Measurements from ENCODE around the gene RBM41.
A peak's percentile ranks its signal among the peaks of the same experiment; 100 is the strongest.
"Not testable (repeated sequence)": the region's sequence is repeated elsewhere in the genome, so short reads cannot be mapped to it uniquely, and the experiment has no call there.

Gene RBM41

DNA sequence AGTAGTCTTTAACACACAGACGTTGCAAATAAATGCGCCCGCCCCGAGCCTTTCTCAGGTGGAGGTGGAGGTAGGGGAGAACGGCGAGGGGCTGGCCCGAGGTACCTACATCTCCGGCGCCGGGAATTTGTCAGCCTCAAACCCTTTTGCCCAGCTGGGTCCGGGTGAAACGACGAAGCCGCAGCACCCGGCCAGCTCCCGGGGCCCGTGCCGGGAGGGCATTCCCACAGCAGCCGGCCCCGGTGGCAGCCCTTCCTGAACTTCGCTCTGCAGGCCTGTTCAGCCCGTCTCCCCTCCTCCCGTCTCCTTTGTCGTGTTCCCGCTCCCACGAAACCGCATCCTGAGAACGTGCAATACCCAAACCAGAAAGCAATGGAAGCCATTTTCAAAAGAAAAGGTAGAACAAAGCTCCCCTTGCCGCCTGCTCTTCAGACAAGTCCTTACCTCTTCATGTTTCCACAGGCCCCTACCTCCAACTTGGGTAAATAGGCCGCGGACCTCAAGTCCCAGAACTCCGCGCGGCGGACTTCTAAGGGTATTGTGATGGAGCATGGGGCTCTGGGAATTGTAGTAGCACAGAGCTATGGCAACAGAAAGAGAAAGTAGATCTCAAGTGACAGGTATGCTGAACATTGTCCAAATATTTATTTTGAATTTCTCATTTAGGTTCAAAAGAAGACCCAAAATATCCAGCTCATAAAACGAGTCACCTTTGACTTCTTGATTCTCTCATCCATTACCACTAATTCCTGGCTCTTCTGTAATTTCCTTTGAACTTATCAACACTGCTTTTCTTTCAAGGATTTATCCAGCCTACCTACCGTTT lies at the start of gene RBM41:
Gene RBM41 (minus strand): TSS at position 501 of the 826 bp plus-strand sequence. CDS start 49 bp downstream, at position 452.
- peak; percentile 84 for DNase-seq

DNA sequence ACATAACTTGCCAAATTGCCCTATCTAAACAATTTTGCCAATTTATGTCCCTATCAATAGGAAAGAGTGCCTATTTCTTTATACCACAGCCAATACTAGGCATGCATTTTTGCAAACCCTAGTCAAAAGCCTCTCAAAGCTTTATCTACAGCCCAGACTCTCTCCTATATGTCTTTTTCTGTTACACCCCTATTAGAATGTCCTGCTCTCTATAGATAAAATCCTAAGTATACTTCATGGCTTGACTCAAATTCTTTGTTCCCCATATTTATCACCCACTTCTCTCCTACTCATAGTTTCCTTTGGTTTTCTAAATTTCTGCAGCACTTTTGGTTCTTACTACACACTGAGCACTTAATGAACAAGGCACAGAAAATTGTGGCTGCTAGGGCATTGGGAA lies 49.6 kb upstream of the RBM41 start:
- DNase-seq = no peak

- DNase-seq = no peak
Observed at GRCh38 chrX:107167163-107167921, 48.7 kb upstream of the RBM41 start.

DNA sequence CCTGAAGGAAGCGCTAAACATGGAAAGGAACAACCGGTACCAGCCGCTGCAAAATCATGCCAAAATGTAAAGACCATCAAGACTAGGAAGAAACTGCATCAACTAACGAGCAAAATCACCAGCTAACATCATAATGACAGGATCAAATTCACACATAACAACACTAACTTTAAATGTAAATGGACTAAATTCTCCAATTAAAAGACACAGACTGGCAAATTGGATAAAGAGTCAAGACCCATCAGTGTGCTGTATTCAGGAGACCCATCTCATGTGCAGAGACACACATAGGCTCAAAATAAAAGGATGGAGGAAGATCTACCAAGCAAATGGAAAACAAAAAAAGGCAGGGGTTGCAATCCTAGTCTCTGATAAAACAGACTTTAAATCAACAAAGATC lies 39.0 kb upstream of the RBM41 start:
- DNase-seq = not testable (repeated sequence)

GRCh38 chrX:107155621-107156430 lies 37.2 kb upstream of the RBM41 start:
- DNase-seq = not testable (repeated sequence)

- no peak for DNase-seq
Observed at GRCh38 chrX:107154787-107155620, 36.4 kb upstream of the RBM41 start.

DNA sequence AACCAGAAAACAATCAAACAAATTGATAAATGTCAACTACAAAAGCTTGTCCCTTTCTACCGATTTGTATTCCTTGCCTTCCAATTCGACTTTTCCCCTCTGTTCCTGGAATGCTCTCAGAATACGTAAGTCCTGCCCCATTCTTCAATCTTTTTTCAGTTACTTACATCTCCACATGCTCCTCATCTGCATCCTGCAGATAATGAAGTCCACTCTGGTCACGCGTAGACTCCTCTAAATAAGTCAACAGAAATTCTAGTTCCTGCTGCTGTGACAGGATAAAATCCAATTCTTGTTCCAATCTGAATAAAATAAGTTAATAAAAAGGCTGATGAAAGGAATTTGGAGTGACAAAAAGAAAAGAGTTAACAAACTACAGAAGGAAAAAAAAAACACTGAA lies 34.4 kb upstream of the RBM41 start:
- no peak for DNase-seq

GRCh38 chrX:107146670-107147069 lies 28.0 kb upstream of the RBM41 start:
- DNase-seq = no peak

DNA sequence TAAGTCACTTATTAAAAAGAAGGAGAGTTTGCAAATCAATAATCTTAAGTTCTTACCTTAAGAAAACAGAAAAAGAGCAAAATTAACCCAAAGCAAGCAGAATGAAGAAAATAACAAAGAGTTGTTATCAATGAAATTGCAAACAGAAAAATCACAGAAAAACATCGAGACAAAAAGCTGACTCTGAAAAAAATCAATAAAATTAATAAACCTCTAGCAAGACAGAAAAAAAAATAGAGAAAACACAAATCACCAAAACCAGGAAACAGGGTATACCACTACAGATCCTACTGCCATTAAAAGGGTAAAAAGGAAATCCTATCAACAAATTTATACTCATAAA lies 17.3 kb upstream of the RBM41 start:
- DNase-seq = no peak

DNA sequence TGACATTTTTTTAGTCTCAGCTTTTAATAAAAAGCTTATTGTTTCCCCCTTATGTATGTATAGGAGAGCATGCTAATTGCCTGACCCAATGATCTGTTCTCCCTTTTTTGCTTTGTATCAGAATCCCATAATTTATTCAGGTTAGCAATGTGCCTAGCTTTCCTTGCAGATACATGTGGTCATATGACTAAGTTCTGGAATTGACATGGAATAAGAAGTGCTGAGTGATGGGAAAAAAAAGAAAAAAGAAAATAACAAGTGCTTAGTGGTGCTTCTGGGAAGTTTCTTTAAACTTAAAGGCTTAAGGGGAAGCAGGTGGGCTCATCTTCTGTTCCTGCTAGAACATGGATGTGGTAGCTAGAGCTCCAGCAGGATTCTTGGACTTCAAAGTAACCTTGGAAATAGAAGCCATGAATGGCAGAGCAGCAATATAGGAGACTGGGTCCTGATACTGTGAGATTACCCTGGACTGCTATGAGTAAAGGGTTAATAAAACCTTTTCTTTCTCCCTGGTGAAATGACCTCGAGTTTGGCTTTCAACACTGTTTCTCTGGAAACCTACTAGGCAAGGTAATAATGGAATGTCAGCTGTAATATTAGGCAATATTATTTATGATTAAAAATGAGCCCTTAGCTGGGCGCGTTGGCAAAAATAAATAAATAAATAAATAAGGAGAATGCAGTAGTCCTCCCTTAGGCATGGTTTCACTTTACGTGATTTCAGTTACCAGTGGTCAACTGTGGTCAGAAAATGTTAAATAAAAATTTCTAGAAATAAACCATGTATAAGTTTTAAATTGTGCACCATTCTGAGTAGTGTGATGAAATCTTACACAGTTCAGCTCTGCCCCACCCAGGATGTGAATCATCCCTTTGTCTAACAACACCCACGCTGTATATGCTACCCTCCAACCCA lies 16.7 kb upstream of the RBM41 start:
- no peak for DNase-seq

- DNase-seq = no peak
Observed at GRCh38 chrX:107123750-107124149, 5.1 kb upstream of the RBM41 start.

GRCh38 chrX:107119283-107119682 lies 661 bp upstream of the RBM41 start:
- DNase-seq = no peak

DNA sequence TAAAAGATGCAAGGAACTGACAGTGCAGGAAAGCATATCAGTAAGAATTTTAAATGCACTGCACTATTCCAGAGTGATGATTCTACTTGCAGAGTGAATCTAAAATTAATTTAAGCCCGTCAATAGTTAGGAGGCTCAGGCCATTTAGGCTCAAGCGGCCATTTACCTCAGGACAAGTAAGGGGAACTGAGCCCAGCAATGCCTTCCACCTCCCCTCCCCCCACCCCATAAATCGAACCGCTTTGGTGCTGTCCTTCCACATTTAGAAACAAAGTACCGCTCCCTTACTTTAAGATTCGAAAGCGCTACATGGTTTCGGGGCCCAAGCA lies 665 bp downstream of the RBM41 start:
- no peak for DNase-seq

DNA sequence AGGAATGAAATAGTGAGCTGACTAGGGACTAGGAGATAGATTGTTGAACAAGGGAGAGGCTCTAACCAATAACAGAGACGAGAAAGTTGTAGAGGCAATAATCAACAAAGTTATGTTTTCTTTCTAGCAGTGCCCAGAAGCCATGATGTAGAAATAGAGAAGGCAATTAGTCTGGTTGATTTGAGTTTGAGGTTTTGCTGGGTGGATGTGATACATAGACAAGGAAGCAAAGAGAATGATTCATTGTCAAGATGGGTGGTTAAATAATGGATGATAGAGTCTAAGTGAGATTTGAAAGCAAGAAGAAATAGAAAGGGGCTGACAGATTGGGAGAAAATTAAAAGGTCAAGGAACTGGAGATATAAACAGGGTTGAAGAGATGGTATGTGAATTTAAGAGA lies 11.2 kb downstream of the RBM41 start:
- DNase-seq = no peak

DNA sequence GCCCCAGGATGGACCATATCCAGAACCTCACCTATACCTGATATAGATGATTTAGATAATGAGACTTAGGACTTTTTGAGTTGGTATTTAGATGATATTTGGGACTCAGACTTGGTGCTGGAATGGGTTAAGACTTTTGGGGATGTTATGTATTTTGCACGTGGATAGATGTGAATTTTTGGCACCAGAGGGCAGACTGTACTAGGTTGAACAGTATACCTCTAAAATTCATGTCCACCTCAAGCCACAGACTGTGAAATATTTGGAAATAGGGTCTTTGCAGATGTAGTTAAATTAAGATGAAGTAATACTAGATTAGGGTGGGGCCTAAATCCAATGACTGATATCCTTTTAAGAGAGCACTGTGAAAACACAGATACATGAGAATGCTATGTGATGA lies 15.6 kb downstream of the RBM41 start:
- DNase-seq = no peak

DNA sequence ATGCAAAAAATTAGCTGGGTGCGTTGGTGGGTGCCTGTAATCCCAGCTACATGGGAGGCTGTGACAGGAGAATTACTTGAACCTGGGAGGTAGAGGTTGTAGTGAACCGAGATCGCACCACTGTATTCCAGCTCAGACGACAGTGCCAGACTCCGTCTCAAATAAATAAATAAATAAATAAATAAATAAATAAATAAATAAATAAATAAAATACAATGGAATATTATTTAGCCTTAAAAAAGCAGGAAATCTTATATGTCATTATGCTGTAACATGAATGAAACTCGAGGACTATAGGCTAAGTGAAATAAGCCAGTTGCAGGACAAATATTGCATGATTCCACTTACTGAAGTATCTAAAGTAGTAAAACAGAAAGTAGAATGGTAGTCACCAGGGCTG lies 42.5 kb downstream of the RBM41 start:
- DNase-seq = no peak

GRCh38 chrX:107057731-107058130 lies 60.9 kb downstream of the RBM41 start:
- DNase-seq = not testable (repeated sequence)

DNA sequence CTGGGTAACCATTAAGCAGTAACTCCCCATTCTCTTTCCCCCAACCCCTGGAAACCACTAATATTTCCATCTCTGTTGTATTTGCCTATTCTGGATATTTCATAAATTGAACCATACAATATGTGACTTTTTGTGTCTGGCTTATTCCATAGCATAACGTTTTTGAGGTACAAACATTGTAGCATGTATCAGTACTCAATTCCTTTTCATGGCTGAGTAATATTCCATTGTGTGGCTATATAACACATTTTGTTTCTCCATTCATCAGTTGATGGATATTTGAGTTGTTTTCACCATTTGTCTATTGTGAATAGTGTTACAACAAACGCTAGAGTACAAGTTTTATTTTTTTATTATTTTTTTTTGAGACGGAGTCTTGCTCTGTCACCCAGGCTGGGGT lies 63.6 kb downstream of the RBM41 start:
- no peak for DNase-seq

DNA sequence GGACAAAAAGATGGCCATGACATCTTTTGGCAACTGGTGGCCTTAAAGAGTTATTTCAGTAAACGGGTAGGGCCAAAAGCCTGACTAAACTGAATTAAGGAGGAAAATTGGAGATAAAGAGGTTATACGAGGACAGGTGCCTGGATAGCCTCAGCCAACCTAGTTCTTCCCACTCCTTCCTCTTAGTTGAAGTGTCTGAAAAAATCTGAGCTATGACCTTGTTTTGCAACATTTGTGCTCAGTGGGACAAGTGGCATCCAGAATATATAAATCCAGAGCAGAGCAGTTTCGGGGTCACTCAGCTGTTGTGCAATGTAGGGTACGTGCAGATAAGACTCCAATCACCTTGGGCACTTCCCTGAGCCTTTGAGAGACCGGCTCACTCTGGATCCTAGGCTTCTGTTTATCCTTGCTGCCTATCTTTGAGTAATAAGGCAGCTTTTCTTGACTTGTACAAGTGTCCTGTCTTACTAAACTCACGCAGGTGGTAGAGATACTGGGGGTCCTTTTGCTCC lies 68.4 kb downstream of the RBM41 start:
- DNase-seq = no peak

GRCh38 chrX:107047622-107048021 lies 71.0 kb downstream of the RBM41 start:
- no peak for DNase-seq

DNA sequence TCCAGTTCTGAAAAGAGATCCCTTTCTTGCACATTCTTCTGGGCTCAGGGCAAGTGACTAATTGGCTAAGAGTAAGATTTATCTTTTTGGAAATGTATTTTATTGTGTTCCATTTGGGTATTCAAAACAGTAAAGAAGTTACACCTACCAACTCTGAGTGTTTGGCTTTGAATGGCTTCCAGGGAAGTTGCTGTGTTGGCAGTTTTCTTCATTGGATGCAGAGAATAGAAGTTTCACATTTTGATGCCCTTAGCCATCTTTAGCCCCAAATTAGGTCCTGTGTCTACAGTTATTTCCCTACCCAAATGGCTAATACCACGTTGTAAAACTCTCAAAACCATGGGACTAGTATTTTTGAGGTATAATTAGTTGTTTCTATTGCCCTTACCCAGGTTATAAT lies 88.9 kb downstream of the RBM41 start:
- DNase-seq = no peak

Measured in right hindlimb (tissue), 1 donor.